Amygdala (tissue), 56 donors: ENCODE results near the gene ADAMTS3.
"Not testable (repeated sequence)": the region's sequence is repeated elsewhere in the genome, so short reads cannot be mapped to it uniquely, and the experiment has no call there.

Source experiments
- DNase-seq, 56 donors: peaks; one replicate each; lab custom pipeline; 2025; lab: John Stamatoyannopoulos, UW

ADAMTS3 gene

DNA sequence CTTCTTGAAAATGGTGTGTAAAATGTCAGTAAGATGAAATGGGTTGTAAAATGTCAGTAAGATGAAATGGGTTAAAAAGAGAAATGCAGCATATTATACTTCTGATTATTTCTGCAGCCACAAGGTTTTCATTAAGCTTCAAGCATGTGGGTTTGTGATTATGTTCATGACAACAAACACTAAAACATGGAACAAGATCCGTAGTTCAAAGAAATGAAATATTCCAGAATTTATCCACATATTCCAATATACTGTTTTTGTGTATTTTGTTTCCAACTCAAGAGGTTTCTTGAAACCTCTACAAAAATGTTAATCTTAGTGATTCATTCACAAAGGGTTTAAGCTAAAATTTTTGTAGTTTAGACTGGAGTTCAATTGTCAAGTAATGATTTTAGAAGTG lies 84.0 kb downstream of the ADAMTS3 start:
- no peak for DNase-seq

DNA sequence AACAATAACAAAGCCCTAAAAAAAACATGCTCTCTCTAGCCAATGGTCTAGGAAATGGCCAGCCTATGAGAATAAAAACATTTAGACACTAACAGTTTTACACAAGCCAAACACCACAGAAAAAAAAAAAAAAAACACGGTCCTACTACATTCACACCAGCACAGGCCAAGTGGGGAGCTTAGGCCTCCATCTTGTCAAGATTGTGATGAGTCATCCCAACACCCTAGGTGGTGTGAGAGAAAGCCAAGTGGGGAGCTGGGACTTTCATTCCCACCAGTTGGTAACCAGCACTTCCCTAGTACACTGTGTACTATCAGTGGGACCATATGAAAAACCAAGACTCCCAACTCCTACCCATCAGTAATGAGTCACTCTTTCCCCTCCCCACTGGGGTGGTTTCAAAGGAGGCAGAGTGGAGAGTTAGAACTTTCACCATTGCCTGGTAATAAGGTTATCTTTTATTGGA lies 95.6 kb downstream of the ADAMTS3 start:
- no peak for DNase-seq

DNA sequence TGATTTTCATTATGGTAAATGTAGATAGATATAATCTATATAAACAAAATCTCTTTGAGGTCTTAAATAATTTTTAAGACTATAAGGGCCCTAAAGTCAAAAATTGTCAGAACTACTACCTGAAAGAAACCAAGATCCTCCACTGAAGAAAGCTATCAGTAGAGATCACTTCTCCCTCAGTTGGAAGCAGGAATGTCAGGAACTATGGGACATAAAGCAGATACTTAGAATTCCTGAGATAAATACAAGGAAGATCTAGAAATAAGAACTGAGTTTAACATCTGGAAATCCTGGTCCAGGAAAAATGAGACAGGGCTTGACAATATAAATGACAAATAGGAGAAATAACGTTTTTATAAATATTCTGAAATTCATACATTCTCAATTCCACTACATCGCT lies 97.2 kb downstream of the ADAMTS3 start:
- no peak for DNase-seq

DNA sequence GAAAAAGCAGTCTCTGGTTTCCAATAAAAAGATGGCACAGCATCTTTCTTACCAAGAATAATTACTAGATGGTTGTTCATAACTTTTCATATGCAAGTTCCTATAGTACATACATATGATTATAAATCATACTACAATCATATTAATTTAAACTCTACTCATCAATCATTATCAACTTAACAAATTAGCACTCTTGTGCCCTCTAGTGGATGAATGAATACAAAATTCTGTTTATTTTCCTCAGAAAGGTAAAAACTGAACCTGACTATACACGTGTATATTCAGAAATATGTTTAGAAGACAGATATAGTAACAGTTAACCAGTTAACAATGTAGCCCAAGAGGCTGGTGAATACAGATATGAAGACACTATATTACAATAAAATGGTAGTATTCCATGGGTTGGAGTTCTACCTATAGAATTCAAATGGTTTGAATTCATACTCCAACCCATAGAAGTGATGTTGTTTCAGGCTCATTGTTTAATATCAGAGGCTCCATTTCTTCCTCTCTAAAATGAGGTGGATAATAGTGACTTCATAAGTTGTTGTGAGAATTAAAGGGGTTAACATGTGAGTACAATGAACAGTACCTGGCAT lies 100.0 kb downstream of the ADAMTS3 start:
- DNase-seq = no peak

DNA sequence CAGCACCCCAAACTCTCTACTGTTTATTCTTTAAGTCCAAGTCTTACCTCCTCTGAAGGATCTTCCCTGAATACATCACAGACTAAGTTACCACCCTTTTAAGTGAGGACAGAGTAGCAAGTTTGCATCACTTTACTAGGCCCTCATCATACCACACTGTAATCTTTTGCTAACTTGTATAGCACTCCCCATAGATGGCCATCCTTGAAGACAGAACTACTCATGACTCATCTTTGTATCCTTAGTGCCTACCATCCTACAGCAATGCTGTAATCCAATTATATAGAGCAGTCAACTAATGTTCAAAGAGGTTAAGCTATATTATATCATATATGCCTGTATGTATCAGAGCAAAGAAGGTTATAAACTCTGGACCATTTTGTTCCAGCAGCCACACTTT lies 101.4 kb downstream of the ADAMTS3 start:
- DNase-seq = no peak

DNA sequence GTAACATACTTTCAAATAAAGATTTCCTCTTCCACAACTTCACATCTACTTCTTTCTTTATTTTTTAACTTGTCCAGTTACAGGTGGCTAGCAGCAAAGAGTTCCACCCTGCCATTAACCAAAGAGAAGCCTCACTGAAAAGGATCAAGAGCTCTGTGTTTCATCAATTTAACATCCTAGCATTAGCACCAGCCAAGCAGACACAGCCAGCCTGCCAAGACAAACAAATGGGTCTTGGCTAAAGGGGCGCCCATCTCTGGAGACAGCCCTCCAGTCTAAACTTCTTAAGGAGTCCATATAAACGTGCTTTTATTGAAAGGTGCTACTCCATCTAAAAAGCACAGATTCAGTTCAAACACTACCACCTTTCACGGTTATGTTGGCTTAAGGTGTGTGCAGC lies 105.3 kb downstream of the ADAMTS3 start:
- DNase-seq = no peak

DNA sequence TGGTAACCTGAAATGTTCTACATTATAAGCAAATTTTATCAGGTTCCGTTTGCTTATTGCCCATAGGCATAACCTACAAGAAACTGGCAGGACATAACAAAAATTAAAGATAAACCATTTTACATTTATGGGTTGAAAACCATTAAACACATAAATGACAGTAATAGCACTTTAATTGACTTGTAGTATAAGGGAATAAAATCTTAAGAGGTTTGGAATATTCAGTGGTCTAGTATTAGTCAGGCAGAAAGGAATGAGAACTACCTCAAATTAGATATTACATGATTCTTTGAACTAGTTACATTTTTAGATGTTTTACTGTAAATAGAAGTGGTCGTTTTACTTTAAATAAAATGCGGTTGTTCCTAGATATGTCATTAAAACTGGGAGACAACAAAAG lies 111.9 kb downstream of the ADAMTS3 start:
- no peak for DNase-seq

DNA sequence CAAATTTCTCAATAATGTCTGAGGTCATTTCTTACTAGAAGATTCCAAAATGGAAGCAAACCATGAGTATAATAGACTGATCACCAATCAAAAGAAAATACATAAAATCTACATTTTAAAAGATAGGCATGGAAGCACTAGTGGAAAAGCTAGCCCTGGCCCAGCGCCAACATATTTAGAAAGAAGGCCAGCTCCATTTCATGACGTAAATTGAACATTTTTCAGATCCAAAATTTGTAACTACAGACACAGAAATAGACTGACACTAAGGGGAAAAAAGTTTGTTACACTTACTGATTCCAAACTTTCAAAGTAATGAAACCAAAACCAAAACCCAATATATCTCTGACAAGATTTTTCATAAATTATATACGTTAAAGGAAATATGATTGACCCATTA lies 117.7 kb downstream of the ADAMTS3 start:
- peak in 1 of 56 donors; percentile 1 for DNase-seq

DNA sequence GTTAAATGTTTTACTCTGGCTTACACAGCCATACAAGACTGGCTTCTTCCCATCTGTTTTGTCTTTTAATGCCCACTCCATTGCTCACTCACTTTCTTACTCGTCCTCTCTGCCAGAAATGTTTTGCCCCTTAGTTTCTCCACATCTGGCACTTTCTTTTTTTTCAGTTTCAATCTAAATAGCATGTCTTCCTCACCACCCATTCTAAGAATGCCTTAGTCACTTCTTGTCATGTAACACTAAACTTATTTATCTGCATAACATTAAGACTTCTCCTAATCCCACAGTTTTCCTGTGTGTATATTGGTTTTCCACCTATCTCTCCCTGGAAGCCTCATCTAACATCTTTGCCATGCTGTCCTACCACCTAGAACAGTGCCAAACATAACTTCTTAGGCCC lies 119.3 kb downstream of the ADAMTS3 start:
- no peak for DNase-seq

DNA sequence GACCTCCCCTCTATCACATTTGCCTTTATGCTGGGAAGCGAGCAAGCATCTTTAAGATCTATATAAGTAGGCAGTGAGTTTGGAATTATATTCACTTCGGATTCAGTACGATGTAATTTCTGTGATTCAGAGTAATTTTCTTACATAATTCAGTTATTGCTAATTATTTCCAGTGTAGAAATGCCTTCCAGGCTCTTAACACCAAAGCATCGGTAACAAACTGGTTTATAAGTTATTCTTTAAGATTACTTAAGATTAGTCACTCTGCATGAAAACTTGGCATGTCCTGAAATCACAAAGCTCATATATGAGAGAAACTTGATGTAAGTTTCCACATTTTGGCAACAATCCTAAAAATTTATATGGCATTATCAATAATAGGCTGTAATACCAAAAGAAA lies 120.8 kb downstream of the ADAMTS3 start:
- DNase-seq = no peak

DNA sequence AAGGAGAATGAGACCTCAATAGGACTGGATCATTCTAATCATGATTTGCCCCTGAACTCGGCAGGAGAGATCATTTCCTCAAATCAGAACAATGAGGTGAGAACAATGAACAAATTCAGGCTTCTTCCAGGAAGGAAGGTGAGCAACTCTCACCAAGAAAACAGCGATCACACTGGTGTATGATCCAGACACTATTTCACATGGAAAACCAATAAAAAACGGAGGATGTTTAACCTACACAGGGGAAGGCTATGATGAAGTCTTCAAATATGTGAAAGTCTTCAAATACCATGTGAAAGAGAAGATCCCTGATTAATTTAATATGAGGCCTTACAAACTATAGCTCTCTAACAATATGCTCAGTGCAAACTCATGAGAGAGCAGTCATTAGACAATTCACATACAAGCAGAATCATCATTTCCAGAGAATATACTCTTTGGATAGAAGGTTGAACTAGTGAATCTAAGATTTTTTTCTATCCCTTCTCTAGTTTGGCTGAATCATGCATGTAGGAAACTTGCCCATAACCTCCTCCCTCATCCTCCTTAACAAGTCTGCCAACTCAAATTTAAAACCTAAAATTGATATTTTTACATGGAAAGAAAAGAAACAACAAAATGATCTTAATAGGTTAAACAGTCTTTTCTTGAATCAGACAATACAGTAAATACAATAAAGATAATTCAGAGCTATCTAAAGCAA lies 122.5 kb downstream of the ADAMTS3 start:
- no peak for DNase-seq

DNA sequence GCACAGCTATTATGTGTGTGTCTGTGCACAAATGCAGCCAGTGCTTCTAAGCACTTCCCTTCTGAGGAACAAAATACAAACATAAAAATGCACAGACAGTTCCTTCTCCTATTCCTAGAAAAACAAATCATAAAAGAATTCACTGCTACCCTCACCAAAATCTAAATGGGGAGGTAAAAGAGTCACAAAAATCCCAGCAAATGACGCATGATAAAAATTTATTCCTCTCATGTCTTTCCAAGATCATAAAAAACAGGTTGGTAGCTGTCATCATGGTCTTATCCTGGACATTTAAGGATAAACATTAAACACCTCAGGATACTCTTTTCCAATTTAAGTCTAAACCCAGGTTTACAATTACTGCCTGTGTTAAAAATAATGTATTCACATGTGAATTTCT lies 124.9 kb downstream of the ADAMTS3 start:
- no peak for DNase-seq

DNA sequence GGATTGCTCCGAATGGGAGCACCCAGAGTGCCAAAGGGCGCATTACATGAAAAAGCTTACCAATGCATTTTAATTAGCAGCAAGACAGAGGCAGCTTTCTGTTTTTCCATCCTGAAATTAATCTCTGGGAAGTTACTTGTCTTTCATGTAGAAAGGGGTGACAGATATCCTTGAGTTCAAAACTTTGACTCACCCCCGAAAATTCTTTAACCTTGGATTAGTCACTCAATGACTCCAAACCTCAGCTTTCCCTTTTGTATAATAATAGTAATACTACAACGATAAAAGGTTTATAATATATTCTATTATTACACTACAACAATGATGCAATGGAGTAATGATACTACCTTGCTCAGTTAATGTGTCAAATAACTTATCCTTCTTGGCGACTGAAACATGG lies 126.3 kb downstream of the ADAMTS3 start:
- DNase-seq = no peak

DNA sequence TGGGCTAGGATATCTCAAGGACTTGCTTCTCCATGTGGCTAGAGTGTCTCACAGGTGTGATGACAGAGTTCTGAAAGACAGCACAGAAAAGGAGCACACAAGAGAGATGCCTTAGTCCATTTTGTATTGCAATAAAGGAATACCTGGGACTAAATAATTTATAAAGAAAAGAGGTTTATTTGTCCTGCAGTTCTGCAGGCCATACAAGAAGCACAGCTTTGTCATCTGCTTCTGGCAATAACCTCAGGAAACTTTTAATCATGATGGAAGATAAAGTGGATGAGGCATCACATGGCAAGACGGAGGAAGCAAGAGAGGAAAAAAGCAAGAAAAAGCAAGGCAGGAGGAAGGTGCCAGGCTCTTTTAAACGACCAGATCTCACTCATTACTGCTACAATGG lies 126.9 kb downstream of the ADAMTS3 start:
- no peak for DNase-seq

DNA sequence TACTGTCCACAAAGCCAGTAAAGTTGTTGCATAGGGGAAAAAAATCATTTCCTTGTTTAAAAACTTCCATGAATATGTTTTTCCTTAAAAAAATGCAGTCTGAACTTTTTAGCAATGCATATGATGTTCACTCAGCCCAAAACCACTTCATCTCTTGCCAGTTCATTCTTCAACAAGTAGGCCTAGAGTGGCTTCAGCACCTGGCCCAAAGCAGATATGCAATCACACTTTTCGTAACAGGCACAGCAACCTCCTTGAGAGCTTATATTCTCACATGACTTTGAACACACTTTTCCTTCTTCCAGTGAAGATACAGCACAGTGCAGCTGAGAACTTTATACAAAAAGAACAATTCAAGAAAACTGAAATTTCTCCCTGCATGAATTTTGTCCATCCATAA lies 128.6 kb downstream of the ADAMTS3 start:
- no peak for DNase-seq

DNA sequence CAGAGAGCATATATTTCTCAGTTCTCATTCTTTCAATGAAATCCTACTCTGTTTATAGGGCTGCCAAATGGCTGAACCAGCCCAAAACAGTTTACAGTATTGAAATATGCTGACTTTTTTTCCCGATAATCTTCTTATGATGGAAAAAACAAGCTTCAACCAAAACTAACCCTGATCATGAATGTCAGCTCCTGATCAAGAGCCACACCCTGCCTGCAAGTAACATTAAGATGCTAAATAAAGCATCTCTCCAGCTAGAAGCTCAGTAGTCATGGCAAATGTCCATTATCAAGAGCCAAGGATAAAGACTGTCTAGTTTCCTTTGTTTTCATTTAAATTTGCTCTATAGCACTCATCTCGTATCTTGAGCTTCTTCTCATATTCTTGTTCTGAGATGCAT lies 136.0 kb downstream of the ADAMTS3 start:
- no peak for DNase-seq

DNA sequence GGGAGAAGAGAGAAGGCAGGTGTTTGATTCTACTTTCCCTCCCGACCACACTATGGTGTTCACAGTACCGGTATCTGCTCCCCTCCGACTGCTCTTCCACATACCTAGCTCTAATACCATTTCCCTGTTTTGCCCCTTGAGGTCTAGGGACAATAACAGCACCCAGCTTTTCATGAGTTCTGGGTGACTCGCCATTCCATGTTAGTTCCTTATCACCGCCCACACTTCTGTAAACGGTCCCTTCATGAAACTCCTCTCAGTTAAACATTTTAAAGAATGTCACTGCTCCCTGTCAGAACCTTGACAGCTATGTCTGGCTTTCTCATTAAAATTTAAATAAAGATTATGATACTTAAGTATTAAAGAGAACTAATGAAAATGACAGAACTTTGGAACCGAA lies 136.7 kb downstream of the ADAMTS3 start:
- DNase-seq = no peak

DNA sequence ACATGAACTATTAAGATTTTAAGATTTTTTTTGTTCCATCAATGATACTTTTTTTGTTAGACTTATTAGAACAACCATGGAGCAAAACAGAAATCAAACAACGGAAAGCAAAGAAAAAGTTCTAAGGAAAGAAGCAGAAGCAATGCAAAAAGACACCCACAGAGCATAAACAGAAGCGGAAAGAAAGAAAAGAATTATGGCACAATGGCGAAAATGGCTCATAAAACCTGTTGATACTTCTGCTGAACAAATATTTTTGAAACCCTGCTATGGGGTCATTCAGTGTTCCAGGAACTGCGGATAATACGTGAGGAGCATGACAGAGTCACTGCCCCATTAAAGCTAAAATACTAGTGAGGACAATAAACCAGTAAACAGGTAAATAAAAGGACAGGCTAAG lies 138.0 kb downstream of the ADAMTS3 start:
- no peak for DNase-seq

DNA sequence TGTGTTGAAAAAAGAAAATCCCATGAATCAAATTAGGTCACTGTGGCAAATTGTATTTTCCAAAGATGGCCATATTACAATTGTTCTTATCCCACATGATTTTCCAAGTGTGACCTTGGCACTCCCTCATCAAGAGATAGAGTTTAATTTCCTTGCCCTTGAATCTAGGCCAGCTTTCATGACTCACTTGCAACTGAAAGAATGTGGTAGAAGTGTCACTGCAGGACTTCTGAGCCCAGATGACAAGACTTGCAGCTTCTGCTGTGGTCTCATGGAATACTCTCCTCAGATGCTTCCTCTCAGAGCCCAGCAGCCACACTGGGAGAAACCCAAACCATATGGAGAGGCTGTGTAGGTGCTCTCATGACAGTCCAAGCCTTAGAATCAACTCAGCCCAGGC lies 139.0 kb downstream of the ADAMTS3 start:
- no peak for DNase-seq

DNA sequence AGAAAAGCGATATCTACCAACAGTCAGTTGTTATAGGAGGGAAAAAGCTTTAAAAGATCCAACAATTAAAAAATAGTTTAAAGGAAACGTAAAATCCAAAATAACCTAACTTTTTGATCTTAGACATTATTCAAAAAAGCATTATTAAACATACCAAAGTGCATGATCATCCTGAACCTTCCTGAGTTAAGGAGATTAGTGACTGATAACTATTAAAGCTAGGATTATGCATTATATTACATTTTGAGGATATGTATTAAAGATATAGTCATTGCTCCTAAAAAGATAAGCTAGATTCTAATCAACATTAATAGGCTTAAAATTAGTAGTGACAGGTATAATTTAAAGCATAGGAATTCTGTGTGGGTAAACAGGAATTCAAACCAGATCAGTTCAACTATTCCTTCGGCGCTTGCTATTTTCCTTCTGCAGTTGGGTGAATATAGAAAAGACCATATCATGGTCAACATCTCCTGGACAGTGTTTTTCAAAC lies 139.6 kb downstream of the ADAMTS3 start:
- no peak for DNase-seq

DNA sequence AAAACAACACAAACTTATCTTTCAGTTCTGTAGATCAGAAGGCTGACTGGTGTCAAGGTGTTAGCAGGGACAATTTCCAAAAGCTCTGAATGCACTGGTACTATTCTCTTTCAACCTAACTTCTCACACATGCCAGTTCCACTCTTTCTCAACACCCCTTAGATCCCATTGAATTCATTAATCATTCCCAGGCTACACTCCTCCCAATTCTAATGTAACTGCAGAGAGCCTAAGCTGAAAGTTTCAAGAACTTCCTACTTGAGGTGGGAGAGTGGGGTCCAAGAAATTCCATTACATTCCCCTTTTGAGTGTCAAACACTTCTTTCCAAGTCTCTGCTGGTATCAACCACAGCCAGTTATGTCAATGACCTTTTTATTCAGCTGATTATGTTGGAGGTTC lies 142.0 kb downstream of the ADAMTS3 start:
- no peak for DNase-seq

DNA sequence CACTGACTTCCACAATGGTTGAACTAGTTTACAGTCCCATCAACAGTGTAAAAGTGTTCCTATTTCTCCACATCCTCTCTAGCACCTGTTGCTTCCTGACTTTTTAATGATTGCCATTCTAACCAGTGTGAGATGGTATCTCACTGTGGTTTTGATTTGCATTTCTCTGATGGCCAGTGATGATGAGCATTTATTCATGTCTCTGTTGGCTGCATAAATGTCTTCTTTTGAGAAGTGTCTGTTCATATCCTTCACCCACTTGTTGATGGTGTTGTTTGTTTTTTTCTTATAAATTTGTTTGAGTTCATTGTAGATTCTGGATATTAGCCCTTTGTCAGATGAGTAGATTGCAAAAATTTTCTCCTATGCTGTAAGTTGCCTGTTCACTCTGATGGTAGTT lies 143.1 kb downstream of the ADAMTS3 start:
- not testable (repeated sequence) for DNase-seq
